Body of pancreas (tissue), 4 donors: ENCODE results near the gene TPPP.

ENCODE experiments used
- POLR2A ChIP-seq, 3 donors: fragments of 450-650 bp; IDR thresholded peaks; one replicate each; pipeline ENCODE4 v1.6.1; 2016; ENCODE audit warnings: antibody characterized with exemption in 3 of 3, mild to moderate bottlenecking in 2 of 3
- TF ChIP-seq, protein P1 (sequence below), 7 experiments: fragments of 450-650 bp in 4 of 7; fragments of 200-600 bp in 3 of 7; sonication (generic) in 3 of 7; IDR thresholded peaks; one replicate each; pipeline ENCODE4 v1.5.1; 2016 to 2019; ENCODE audit warnings: antibody characterized with exemption in 7 of 7

DNA sequence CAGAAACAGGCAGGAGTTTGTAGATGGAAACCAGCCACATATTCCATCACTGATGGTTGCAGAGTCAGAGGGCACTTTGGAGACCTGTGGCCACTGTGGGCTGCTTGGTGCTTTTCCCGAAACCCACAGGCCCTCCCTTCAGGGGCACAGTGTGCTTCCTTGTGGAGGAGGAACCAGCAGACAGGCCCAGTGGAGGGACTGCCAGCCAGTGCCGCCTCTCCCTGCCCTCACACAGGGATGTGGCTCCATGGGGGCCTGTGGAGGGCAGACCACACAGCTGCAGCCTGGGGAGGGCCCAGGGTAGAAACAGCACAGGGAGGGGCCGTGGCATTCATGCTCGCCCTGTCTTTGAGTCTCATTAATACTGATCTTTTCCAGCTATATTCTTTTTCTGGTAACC lies 45.8 kb downstream of the TPPP start:
- TF ChIP-seq POLR2A (IDR thresholded peaks at IDR 0.05): no peak
- TF ChIP-seq, protein P1, sequence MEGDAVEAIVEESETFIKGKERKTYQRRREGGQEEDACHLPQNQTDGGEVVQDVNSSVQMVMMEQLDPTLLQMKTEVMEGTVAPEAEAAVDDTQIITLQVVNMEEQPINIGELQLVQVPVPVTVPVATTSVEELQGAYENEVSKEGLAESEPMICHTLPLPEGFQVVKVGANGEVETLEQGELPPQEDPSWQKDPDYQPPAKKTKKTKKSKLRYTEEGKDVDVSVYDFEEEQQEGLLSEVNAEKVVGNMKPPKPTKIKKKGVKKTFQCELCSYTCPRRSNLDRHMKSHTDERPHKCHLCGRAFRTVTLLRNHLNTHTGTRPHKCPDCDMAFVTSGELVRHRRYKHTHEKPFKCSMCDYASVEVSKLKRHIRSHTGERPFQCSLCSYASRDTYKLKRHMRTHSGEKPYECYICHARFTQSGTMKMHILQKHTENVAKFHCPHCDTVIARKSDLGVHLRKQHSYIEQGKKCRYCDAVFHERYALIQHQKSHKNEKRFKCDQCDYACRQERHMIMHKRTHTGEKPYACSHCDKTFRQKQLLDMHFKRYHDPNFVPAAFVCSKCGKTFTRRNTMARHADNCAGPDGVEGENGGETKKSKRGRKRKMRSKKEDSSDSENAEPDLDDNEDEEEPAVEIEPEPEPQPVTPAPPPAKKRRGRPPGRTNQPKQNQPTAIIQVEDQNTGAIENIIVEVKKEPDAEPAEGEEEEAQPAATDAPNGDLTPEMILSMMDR (IDR thresholded peaks at IDR 0.05): no peak
